Lower lobe of right lung (tissue), 2 donors: ENCODE results near the gene FADS3. TPM values are rescaled to one million over a fixed set of nuclear protein-coding genes. Genes with fewer than 3 reads are reported as not detected.
A peak's percentile ranks its signal among the peaks of the same experiment; 100 is the strongest.

Experiments used
- ATAC-seq, 2 donors: fragments of 200-7000 bp; cut with Tn5 transposase; one replicate each; pipeline ENCODE4 v1.9.1; 2020 to 2022; ENCODE audit warnings: mild to moderate bottlenecking in 2 of 2, moderate library complexity in 2 of 2
- DNase-seq: peaks from one replicate; pipeline ENCODE4 v3.0.0-alpha.2; 2020
- H3K27ac ChIP-seq: fragments of 200-600 bp; one replicate; pipeline ENCODE4 v1.8.0; 2022
- H3K27me3 ChIP-seq: fragments of 200-600 bp; one replicate; pipeline ENCODE4 v1.8.0; 2022; ENCODE audit warnings: low read depth
- H3K36me3 ChIP-seq: fragments of 200-600 bp; one replicate; pipeline ENCODE4 v1.8.0; 2022; ENCODE audit warnings: mild to moderate bottlenecking
- H3K4me1 ChIP-seq: fragments of 200-600 bp; one replicate; pipeline ENCODE4 v1.8.0; 2022
- H3K4me3 ChIP-seq: fragments of 200-600 bp; one replicate; pipeline ENCODE4 v1.8.0; 2022; ENCODE audit warnings: mild to moderate bottlenecking
- H3K9me3 ChIP-seq: fragments of 200-600 bp; one replicate; pipeline ENCODE4 v1.8.0; 2022
- intact Hi-C: fragments of 100-400 bp; cut with DNase I; formaldehyde crosslinking; loops from one replicate; pipeline ENCODE4 v1.11.0; 2022
- total RNA-seq: library from RNA; stranded (reverse); fragmentation: NEBNext Ultra II Directional; extraction: Animal tissue kit (Norgen Biotek cat#: 25700); gene quantifications from one replicate; pipeline ENCODE4 v1.2.1, GENCODE V29; 2021
- TF ChIP-seq, protein P1 (sequence below): fragments of 200-600 bp; IDR thresholded peaks from one replicate; pipeline ENCODE4 v1.8.0; 2022; ENCODE audit warnings: antibody characterized with exemption, mild to moderate bottlenecking
- donor health status: DM: no; HTN: yes; CAD: no; lungs with severe emphysema.

FADS3 gene
- total RNA-seq, 1 donor from 2014 or later = 50.1 TPM

- no peak for DNase-seq
- H3K4me3 ChIP-seq = no peak overlapping the region
- intact Hi-C loops = no loop called here
Measured at GRCh38 chr11:61855939-61856680, 35.2 kb downstream of the FADS3 start.

DNA sequence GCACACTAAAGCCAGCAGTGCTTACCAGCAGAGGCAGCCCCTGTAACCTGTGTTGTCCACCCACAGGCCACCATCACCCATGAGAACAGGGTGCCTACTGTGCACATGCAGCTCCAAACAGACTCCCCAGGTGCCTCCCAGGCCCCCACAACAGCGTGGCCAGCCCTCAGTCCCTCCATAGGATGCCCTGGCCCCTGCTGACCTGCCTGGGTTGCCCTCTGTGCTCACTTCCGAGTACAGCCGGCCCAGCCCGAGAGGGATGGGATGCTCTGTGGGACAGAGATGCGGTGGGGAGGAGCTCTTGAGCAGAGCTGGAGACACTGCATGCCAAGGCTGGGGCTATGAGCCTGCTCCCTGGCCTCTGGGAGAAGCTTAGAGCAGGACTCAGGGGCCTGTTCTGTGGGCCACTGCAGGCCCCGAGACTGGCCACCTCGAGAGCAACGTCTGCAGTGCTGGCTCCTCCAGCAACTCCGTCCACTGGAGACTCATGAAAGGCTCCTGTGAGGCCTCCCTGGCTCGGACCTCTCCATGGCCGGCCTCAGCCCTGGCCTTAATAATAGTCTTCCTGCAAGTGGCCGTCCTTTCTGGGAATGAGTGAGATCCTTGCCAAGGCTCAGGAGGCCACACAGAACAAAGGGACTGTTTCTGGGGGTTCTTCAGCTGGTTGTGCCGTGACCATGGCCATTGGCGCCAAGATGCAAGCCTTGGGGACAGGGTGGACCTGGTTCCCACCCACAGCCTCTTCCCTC lies 36.2 kb downstream of the FADS3 start:
- DNase-seq (no peak), ATAC-seq (peak in 1 of 2 donors; percentile 13)
- intact Hi-C loops = no loop called here
- H3K9me3 ChIP-seq = no peaks in the 10 kb centered on the region
- H3K27ac ChIP-seq = no peak overlapping the region
- H3K36me3 ChIP-seq = peaks cover 52% of the 10 kb centered on the region
- no peaks in the 10 kb centered on the region for H3K4me1 ChIP-seq
- no peaks in the 10 kb centered on the region for H3K27me3 ChIP-seq
- H3K4me3 ChIP-seq = no peak overlapping the region
- TF ChIP-seq, protein P1, sequence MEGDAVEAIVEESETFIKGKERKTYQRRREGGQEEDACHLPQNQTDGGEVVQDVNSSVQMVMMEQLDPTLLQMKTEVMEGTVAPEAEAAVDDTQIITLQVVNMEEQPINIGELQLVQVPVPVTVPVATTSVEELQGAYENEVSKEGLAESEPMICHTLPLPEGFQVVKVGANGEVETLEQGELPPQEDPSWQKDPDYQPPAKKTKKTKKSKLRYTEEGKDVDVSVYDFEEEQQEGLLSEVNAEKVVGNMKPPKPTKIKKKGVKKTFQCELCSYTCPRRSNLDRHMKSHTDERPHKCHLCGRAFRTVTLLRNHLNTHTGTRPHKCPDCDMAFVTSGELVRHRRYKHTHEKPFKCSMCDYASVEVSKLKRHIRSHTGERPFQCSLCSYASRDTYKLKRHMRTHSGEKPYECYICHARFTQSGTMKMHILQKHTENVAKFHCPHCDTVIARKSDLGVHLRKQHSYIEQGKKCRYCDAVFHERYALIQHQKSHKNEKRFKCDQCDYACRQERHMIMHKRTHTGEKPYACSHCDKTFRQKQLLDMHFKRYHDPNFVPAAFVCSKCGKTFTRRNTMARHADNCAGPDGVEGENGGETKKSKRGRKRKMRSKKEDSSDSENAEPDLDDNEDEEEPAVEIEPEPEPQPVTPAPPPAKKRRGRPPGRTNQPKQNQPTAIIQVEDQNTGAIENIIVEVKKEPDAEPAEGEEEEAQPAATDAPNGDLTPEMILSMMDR = no peak

More at GRCh38 chr11:61855939-61856680, 35.2 kb downstream of the FADS3 start:
- no peaks in the 10 kb centered on the region for H3K9me3 ChIP-seq
- TF ChIP-seq, protein P1 = no peak
- no peak overlapping the region for H3K27ac ChIP-seq
- ATAC-seq = no peak
- peaks cover 47% of the 10 kb centered on the region for H3K36me3 ChIP-seq
- H3K27me3 ChIP-seq = no peaks in the 10 kb centered on the region
- no peaks in the 10 kb centered on the region for H3K4me1 ChIP-seq

- DNase-seq = no peak
- TF ChIP-seq, protein P1 = no peak
- intact Hi-C loops = no loop called here
- Histone ChIP-seq H3K27me3 (no peaks in the 10 kb centered on the region), H3K27ac (no peak overlapping the region), H3K36me3 (peaks cover 52% of the 10 kb centered on the region), H3K4me3 (no peak overlapping the region), H3K4me1 (no peaks in the 10 kb centered on the region), H3K9me3 (no peaks in the 10 kb centered on the region)
- peak in 1 of 2 donors; percentile 7 for ATAC-seq
Measured at GRCh38 chr11:61854206-61854895, 37.0 kb downstream of the FADS3 start.

DNA sequence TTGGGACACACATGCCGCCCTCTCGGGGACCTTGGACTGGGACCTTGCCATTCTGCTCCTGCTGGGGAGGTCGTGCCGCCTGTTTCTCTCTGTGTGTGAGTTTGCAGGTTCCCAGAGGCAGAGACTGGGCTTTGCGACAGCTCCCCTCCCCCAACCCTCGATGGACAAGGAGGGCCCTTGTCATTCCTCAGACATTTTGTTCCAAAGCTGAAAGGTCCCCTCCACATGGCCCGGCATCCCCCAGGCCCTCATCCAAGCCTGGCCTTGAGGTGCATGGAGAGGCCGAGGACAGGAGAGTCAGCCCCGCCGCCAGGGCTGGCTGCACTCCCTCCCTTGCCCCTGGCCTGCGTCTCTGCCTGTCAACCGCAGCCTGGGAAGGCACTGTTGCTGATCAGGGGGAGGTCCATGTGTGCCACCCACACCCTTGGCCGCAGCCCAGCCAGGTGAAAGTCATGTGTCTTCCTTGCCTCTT lies 37.6 kb downstream of the FADS3 start:
- Histone ChIP-seq H3K4me1 (no peaks in the 10 kb centered on the region), H3K36me3 (peaks cover 55% of the 10 kb centered on the region), H3K4me3 (no peak overlapping the region), H3K27ac (no peak overlapping the region), H3K27me3 (no peaks in the 10 kb centered on the region), H3K9me3 (no peaks in the 10 kb centered on the region)
- TF ChIP-seq, protein P1 = no peak
- no peak for DNase-seq
- intact Hi-C loops = no loop called here
- ATAC-seq = peak in 1 of 2 donors; percentile 23

DNA sequence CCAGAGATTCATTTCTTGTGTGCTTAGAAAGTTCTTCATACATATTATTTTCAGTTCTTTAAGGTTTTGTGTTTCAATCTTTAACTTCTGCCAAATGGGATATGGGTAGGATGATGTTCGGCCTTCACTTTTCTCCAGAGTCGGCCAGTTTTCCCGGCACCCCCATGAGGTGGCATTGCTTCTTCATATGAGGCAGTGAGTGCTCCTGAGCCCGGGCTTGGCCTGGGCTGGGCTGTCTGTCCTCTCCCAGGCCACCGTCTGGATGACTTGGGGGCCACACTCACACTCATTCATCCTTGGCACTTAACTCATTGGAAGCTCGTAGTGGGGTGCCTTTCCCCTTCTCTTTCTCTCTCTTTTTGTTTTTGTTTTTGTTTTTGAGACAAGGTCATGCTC lies 39.4 kb downstream of the FADS3 start:
- Histone ChIP-seq H3K9me3 (no peaks in the 10 kb centered on the region), H3K27ac (no peak overlapping the region), H3K36me3 (peaks cover 57% of the 10 kb centered on the region), H3K4me1 (no peaks in the 10 kb centered on the region), H3K27me3 (no peaks in the 10 kb centered on the region), H3K4me3 (no peak overlapping the region)
- intact Hi-C loops = no loop called here
- ATAC-seq (no peak), DNase-seq (no peak)
- TF ChIP-seq, protein P1 = no peak
